Urinary bladder (tissue), 4 donors: ENCODE results near the gene C17orf113. TPM values are rescaled to one million over a fixed set of nuclear protein-coding genes. Genes with fewer than 3 reads are reported as not detected.
"Not testable (repeated sequence)": the region's sequence is repeated elsewhere in the genome, so short reads cannot be mapped to it uniquely, and the experiment has no call there.

Experiments
- DNase-seq: peaks from one replicate; pipeline ENCODE4 v3.0.0-alpha.2; 2015; ENCODE audit errors: extremely low spot score
- H3K27ac ChIP-seq: one replicate; pipeline ENCODE4 v1.5.1; 2013; ENCODE audit warnings: low read depth, mild to moderate bottlenecking, moderate library complexity
- H3K36me3 ChIP-seq: one replicate; pipeline ENCODE4 v1.6.1; 2013; ENCODE audit warnings: mild to moderate bottlenecking, moderate library complexity; ENCODE audit not compliant: insufficient read depth
- H3K4me1 ChIP-seq: one replicate; pipeline ENCODE4 v1.6.1; 2013; ENCODE audit warnings: mild to moderate bottlenecking, moderate library complexity; ENCODE audit not compliant: insufficient read depth
- H3K4me3 ChIP-seq: one replicate; pipeline ENCODE4 v1.5.1; 2013; ENCODE audit warnings: low read depth, low read length
- WGBS: extraction: QIAGEN DNeasy Blood & Tissue Kit; methylation state at CpG from one replicate; pipeline ENCODE4 v1.1.7; 2013; 5-methylcytosine and 5-hydroxymethylcytosine counted together
- polyA plus RNA-seq: library from polyadenylated mRNA; stranded (reverse); fragments of 200-250 nt; gene quantifications from one replicate; pipeline ENCODE4 v1.2.3, GENCODE V29; 2013
- total RNA-seq: library from RNA; depleted of rRNA; stranded (reverse); fragments of >200 nt; gene quantifications from one replicate; pipeline ENCODE4 v1.2.3, GENCODE V29; 2014
- donor health status: healthy with polysubstance abuse.
- donor health status: healthy.

Gene C17orf113
- total and polyA plus RNA-seq, 2 donors, result 0.95 to 1.5 TPM

- WGBS, result 97% methylated on average over 3 of the region's 3 CpGs
- no peak overlapping the region for H3K27ac ChIP-seq
- H3K36me3 ChIP-seq, result peaks cover 3% of the 10 kb centered on the region
- no peaks in the 10 kb centered on the region for H3K4me1 ChIP-seq
- DNase-seq, result no peak
- no peak overlapping the region for H3K4me3 ChIP-seq
These were observed 24.5 kb downstream of the C17orf113 start for GRCh38 chr17:42025936-42026335.

- Histone ChIP-seq H3K36me3 (peaks cover 3% of the 10 kb centered on the region), H3K4me3 (no peak overlapping the region), H3K27ac (no peak overlapping the region), H3K4me1 (no peaks in the 10 kb centered on the region)
- DNase-seq, result no peak
- WGBS, result 64% methylated on average over 8 of the region's 8 CpGs
These were observed 25.2 kb downstream of the C17orf113 start for GRCh38 chr17:42025191-42025579.

GRCh38 chr17:42023524-42024349 lies 26.7 kb downstream of the C17orf113 start:
- DNase-seq, result no peak

GRCh38 chr17:42020845-42021244 lies 29.6 kb downstream of the C17orf113 start:
- not testable (repeated sequence) for H3K36me3 ChIP-seq, H3K27ac ChIP-seq, H3K4me3 ChIP-seq, DNase-seq, H3K4me1 ChIP-seq
- WGBS, result 74% methylated on average over 8 of the region's 8 CpGs

More at GRCh38 chr17:42023524-42024349, 26.7 kb downstream of the C17orf113 start:
- Histone ChIP-seq H3K4me3 (no peak overlapping the region), H3K4me1 (no peaks in the 10 kb centered on the region), H3K36me3 (peaks cover 3% of the 10 kb centered on the region), H3K27ac (no peak overlapping the region)
- WGBS, result 80% methylated on average over 15 of the region's 15 CpGs

- no peaks in the 10 kb centered on the region for H3K4me1 ChIP-seq
- peak within 1 kb of the TSS; percentile 96 for H3K4me3 ChIP-seq
- peak; percentile 54 for DNase-seq
- peaks cover 3% of the 10 kb centered on the region for H3K36me3 ChIP-seq
- 6% methylated on average over 49 of the region's 49 CpGs for WGBS
- H3K27ac ChIP-seq, result peak within 1 kb of the TSS; percentile 82
These were observed 30.6 kb downstream of the C17orf113 start, which contains the start of gene NKIRAS2 for GRCh38 chr17:42019509-42020404. NKIRAS2 (plus strand) TSS chr17:42020090; CDS start chr17:42021578, 1,488 bp downstream.

- Histone ChIP-seq H3K27ac (no peak overlapping the region), H3K4me1 (no peaks in the 10 kb centered on the region), H3K4me3 (no peak overlapping the region), H3K36me3 (peaks cover 3% of the 10 kb centered on the region)
- 93% methylated on average over 4 of the region's 4 CpGs for WGBS
- no peak for DNase-seq
These were observed 31.4 kb downstream of the C17orf113 start for GRCh38 chr17:42018988-42019387.

GRCh38 chr17:42018339-42018738 lies 32.1 kb downstream of the C17orf113 start:
- Histone ChIP-seq H3K4me1 (no peaks in the 10 kb centered on the region), H3K36me3 (peaks cover 3% of the 10 kb centered on the region), H3K4me3 (peak overlapping the region; percentile 87), H3K27ac (no peak overlapping the region)
- WGBS, result 21% methylated on average over 3 of the region's 3 CpGs
- DNase-seq, result no peak

- H3K27ac ChIP-seq, result peak overlapping the region; percentile 88
- H3K36me3 ChIP-seq, result peaks cover 3% of the 10 kb centered on the region
- no peaks in the 10 kb centered on the region for H3K4me1 ChIP-seq
- peak overlapping the region; percentile 87 for H3K4me3 ChIP-seq
- 2% methylated on average over 11 of the region's 11 CpGs for WGBS
- DNase-seq, result no peak
These were observed 32.6 kb downstream of the C17orf113 start for GRCh38 chr17:42017866-42018200.

GRCh38 chr17:42016941-42017865 lies 33.2 kb downstream of the C17orf113 start, which contains the start of gene DNAJC7:
DNAJC7 (minus strand) TSS chr17:42017439; CDS start chr17:42017416, 23 bp downstream.
- WGBS, result under 1% methylated on average over 70 of the region's 70 CpGs
- no peaks in the 10 kb centered on the region for H3K4me1 ChIP-seq

GRCh38 chr17:42016411-42016831 lies 34.0 kb downstream of the C17orf113 start:
- H3K36me3 ChIP-seq, result no peaks in the 10 kb centered on the region
- H3K4me3 ChIP-seq, result peak overlapping the region; percentile 87
- H3K4me1 ChIP-seq, result no peaks in the 10 kb centered on the region
- DNase-seq, result no peak
- 5% methylated on average over 12 of the region's 12 CpGs for WGBS
- H3K27ac ChIP-seq, result no peak overlapping the region

More at GRCh38 chr17:42016941-42017865, 33.2 kb downstream of the C17orf113 start, which contains the start of gene DNAJC7:
- H3K4me3 ChIP-seq, result peak within 1 kb of the TSS; percentile 87
- DNase-seq, result peak; percentile 72
- H3K27ac ChIP-seq, result peak within 1 kb of the TSS; percentile 88
- no peaks in the 10 kb centered on the region for H3K36me3 ChIP-seq

GRCh38 chr17:42013740-42014139 lies 36.7 kb downstream of the C17orf113 start:
- not testable (repeated sequence) for H3K27ac ChIP-seq
- WGBS, result 87% methylated on average over 12 of the region's 12 CpGs

GRCh38 chr17:42012363-42012762 lies 38.0 kb downstream of the C17orf113 start:
- not testable (repeated sequence) for H3K27ac ChIP-seq, H3K4me1 ChIP-seq, H3K36me3 ChIP-seq, DNase-seq, H3K4me3 ChIP-seq
- 69% methylated on average over 4 of the region's 4 CpGs for WGBS

More at GRCh38 chr17:42013740-42014139, 36.7 kb downstream of the C17orf113 start:
- H3K4me3 ChIP-seq, DNase-seq, H3K4me1 ChIP-seq, H3K36me3 ChIP-seq: not testable (repeated sequence)
